Fibroblast of mammary gland (primary cell): ENCODE results near the gene ERICH3.
A peak's percentile ranks its signal among the peaks of the same experiment; 100 is the strongest.

Experiments used
- DNase-seq: peaks from one replicate; pipeline ENCODE4 v3.0.0-alpha.2; 2010; ENCODE audit warnings: low read depth
- H3K4me3 ChIP-seq: 2 replicates; pipeline ENCODE4 v1.5.1; 2011; ENCODE audit warnings: low read depth, mild to moderate bottlenecking, low read length, moderate library complexity; ENCODE audit not compliant: control insufficient read depth
- TF ChIP-seq, protein P1 (sequence below): conservative IDR thresholded peaks from 2 replicates; pipeline ENCODE4 v1.5.1; 2011; ENCODE audit warnings: low read depth, low read length, inconsistent platforms; ENCODE audit not compliant: control insufficient read depth, insufficient read depth

ERICH3 gene

DNA sequence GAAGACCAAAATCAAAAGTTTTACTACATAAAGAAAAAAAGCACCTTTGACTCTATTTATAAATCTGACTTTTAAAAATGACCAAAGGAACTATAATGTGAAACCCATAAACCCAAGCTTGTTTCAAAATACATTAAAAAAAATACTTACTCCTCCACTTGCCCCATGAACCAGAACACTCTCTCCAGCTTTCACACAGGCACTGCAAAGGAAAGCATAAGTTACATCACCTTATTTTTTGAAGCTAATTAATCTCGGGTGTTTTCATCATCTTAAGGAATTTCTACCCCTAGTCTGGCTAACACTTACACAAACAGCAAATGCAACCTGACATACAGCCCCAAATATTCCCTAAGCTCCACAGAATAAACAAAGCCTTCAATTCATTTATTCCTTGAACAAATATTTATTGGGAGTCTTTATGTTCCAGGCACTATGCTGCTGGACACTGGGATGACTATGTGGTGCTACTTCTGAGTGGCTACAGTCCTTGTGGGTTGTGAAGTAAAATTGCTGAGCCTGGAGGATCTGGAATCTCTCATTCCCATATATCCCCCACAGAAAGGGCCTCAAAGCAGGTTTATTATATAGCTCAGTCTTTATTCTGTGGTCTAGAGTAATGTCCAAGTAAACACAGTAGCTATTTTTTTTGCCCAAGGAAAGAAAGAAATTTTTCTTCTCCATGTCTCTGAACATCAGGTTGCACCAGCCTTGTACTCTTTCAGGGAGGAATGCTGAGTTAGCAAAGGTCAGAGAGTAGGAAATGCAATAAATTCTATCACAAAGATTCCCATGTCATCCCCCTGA lies 41.0 kb upstream of the ERICH3 start:
- no peak overlapping the region for H3K4me3 ChIP-seq
- TF ChIP-seq, protein P1, sequence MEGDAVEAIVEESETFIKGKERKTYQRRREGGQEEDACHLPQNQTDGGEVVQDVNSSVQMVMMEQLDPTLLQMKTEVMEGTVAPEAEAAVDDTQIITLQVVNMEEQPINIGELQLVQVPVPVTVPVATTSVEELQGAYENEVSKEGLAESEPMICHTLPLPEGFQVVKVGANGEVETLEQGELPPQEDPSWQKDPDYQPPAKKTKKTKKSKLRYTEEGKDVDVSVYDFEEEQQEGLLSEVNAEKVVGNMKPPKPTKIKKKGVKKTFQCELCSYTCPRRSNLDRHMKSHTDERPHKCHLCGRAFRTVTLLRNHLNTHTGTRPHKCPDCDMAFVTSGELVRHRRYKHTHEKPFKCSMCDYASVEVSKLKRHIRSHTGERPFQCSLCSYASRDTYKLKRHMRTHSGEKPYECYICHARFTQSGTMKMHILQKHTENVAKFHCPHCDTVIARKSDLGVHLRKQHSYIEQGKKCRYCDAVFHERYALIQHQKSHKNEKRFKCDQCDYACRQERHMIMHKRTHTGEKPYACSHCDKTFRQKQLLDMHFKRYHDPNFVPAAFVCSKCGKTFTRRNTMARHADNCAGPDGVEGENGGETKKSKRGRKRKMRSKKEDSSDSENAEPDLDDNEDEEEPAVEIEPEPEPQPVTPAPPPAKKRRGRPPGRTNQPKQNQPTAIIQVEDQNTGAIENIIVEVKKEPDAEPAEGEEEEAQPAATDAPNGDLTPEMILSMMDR: no peak
- no peak for DNase-seq

DNA sequence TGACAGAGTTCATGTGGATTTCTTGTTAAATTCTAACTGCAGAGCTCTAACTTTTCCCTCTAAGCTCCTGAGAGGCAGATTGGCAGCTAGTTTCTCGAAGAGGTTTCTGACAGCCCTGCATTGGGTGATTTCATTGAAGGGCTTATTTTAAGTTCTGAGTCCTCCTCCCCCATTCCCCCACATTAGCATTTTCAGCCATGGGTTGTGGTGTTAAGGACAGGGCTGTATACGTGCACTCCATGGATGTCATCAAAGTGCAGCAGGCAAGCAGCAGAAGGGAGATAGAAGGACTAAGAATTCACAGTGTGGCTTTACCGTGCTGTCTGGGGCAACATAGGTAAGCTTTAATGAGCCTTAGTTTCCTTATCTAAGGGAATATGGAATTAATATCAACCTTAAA lies 40.3 kb upstream of the ERICH3 start:
- TF ChIP-seq, protein P1: no peak
- DNase-seq: no peak
- H3K4me3 ChIP-seq: no peak overlapping the region

DNA sequence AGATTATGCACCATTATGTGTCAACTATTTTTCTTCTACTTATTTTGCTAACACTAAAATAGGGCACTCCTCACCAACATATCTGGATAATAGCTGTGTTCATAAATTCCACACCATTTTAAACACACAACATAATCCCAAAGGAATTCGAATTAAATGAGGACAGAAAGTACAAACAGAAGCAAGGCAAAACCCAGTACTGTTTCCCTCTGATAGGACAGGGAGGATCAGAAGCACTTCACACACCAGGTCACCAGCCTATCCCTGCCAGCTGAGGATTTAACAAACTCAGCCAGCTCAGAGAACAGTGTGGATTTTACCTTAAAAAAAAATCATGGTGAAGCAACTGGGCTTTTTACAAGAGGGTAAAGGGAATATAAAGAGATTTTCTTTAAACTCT lies 39.3 kb upstream of the ERICH3 start:
- DNase-seq: no peak
- H3K4me3 ChIP-seq: no peak overlapping the region
- TF ChIP-seq, protein P1: no peak

DNA sequence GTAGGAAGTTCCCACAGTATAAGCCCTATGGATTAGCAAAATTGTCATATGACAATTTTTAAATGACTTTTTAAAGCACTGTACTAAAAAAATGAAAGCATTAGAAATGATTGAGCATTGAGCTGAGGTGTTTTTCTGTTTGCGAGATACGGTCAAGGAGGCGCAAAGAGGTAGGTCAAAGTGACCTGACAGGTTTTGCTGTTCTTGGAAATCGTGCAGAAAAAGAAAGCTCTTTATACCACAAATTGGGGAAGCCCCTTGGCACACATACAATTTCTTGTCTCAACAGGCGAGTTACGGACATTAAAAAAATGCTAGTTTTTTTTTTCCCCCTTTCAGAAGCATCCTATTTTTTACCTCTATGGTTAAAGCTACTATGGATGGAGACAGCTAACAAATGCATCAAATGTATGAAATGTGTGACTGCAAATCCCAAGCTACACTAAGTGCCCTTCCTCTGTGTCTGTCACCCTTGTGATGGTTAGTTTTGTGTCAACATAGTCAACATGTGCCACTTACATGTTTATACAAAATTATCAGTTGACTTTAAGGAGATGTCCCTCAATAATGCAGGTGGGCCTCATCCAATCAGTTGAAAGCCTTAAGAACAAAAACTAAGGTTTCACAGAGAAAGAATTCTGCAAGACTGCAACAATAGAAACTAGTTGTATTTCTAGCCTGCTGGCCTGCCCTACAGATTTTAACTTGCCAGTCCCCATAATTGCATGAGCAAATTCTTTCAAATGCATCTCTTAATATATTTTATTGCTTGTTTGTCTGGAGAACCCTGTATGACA lies 30.0 kb upstream of the ERICH3 start:
- TF ChIP-seq, protein P1: no peak
- no peak overlapping the region for H3K4me3 ChIP-seq
- no peak for DNase-seq

DNA sequence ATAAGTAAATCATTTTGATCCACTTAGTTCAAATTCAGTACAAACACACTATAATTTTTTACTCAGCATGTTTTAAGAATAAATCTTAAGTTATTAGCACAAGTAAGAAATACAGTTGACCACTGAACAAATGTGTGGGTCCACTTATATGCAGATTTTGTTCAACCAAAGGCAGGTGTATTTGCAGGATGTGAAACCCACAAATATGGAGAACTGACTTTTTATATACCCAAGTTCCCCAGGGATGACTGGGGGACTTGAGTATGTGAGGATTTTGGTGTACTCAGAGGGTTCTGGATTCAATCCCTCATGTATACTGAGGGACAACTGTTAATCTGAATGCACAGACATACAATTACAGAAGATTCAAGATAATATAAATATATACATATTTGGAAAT lies 25.7 kb upstream of the ERICH3 start:
- H3K4me3 ChIP-seq: no peak overlapping the region
- no peak for DNase-seq
- TF ChIP-seq, protein P1: no peak

DNA sequence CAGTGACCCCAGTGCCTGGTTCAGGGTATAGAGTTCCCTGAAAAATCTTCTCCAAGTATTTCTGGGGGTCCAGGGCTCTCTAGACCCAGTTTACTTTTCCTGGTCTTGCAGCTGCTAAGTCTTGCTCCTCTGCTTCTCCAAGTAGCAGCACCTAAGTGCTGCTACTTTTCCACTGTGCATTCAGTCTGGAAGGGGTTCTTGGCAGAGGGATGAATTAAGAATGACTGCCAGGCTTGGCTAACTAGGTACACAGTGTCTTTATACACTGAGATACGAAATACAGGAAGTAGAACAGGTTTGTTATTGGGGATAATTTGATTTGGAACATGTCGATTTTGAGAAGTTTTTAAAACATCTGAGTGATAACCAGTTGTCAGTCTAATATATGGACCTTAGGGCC lies 24.2 kb upstream of the ERICH3 start:
- no peak overlapping the region for H3K4me3 ChIP-seq
- DNase-seq: no peak
- TF ChIP-seq, protein P1: no peak

DNA sequence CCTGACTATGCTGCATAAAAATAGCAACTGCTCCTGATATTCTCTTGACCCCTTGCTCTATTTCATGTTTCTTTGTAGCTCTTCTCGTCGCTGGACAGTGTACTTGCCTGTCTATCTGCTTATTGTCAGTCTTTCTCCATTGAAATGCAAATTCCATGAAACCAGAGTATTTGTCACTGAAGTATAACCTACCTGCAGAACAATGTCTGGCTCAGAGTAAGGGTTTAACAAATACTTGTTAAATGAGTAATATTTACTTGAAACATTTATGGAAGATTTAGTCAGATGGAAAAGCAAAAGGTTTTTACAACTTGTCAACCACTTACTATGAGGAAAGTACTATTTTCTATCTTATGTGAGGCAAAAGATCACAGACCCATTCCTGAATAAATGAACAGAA lies 19.9 kb upstream of the ERICH3 start:
- H3K4me3 ChIP-seq: no peak overlapping the region
- DNase-seq: peak; percentile 74
- TF ChIP-seq, protein P1: no peak
